ENCODE measurements around the gene MAGI1. TPM values are rescaled to one million over a fixed set of nuclear protein-coding genes. Genes with fewer than 3 reads are reported as not detected.
"Not testable (repeated sequence)": the region's sequence is repeated elsewhere in the genome, so short reads cannot be mapped to it uniquely, and the experiment has no call there.

MAGI1 gene
- total RNA-seq, 1 donor from 2014 or later = 0.49 TPM

- intact Hi-C loops (cut with micrococcal nuclease) = no loop called here
Measured at GRCh38 chr3:65758438-65758837, 280.3 kb downstream of the MAGI1 start.

- intact Hi-C loops (cut with micrococcal nuclease) = no loop called here
Measured at GRCh38 chr3:65752636-65753035, 286.1 kb downstream of the MAGI1 start.

- intact Hi-C loops (cut with micrococcal nuclease) = no loop called here
Measured at GRCh38 chr3:65751123-65751700, 287.5 kb downstream of the MAGI1 start.

GRCh38 chr3:65749066-65749465 lies 289.7 kb downstream of the MAGI1 start:
- intact Hi-C loops (cut with micrococcal nuclease) = no loop called here

GRCh38 chr3:65748326-65748725 lies 290.4 kb downstream of the MAGI1 start:
- intact Hi-C loops (cut with micrococcal nuclease) = no loop called here

- intact Hi-C loops (cut with micrococcal nuclease) = no loop called here
Measured at GRCh38 chr3:65746848-65747247, 291.9 kb downstream of the MAGI1 start.

GRCh38 chr3:65745306-65745705 lies 293.4 kb downstream of the MAGI1 start:
- intact Hi-C loops (cut with micrococcal nuclease) = no loop called here

- intact Hi-C loops (cut with micrococcal nuclease) = no loop called here
Measured at GRCh38 chr3:65742914-65743313, 295.8 kb downstream of the MAGI1 start.

GRCh38 chr3:65741540-65741939 lies 297.2 kb downstream of the MAGI1 start:
- intact Hi-C loops (cut with micrococcal nuclease) = no loop called here

GRCh38 chr3:65739901-65740541 lies 298.7 kb downstream of the MAGI1 start:
- intact Hi-C loops (cut with micrococcal nuclease) = no loop called here

- intact Hi-C loops (cut with micrococcal nuclease) = no loop called here
Measured at GRCh38 chr3:65734792-65735191, 303.9 kb downstream of the MAGI1 start.

GRCh38 chr3:65734382-65734781 lies 304.3 kb downstream of the MAGI1 start:
- intact Hi-C loops (cut with micrococcal nuclease) = no loop called here

GRCh38 chr3:65733459-65733858 lies 305.3 kb downstream of the MAGI1 start:
- intact Hi-C loops (cut with micrococcal nuclease) = no loop called here

- intact Hi-C loops (cut with micrococcal nuclease) = loop anchor here (1.0 kb wide), 2 partner anchors 390 to 1199 kb away; no protein-coding TSS in a partner anchor
Measured at GRCh38 chr3:65732051-65732935, 306.4 kb downstream of the MAGI1 start.

- intact Hi-C loops (cut with micrococcal nuclease) = no loop called here
Measured at GRCh38 chr3:65730449-65730848, 308.3 kb downstream of the MAGI1 start.

GRCh38 chr3:65729973-65730372 lies 308.7 kb downstream of the MAGI1 start:
- intact Hi-C loops (cut with micrococcal nuclease) = no loop called here

GRCh38 chr3:65729555-65729954 lies 309.2 kb downstream of the MAGI1 start:
- intact Hi-C loops (cut with micrococcal nuclease) = no loop called here

- intact Hi-C loops (cut with micrococcal nuclease) = no loop called here
Measured at GRCh38 chr3:65728138-65728537, 310.6 kb downstream of the MAGI1 start.

GRCh38 chr3:65723985-65724384 lies 314.7 kb downstream of the MAGI1 start:
- intact Hi-C loops (cut with micrococcal nuclease) = no loop called here

- intact Hi-C loops (cut with micrococcal nuclease) = no loop called here
Measured at GRCh38 chr3:65723011-65723410, 315.7 kb downstream of the MAGI1 start.

GRCh38 chr3:65720989-65721737 lies 317.6 kb downstream of the MAGI1 start:
- intact Hi-C loops (cut with micrococcal nuclease) = no loop called here

GRCh38 chr3:65719639-65720038 lies 319.1 kb downstream of the MAGI1 start:
- intact Hi-C loops (cut with micrococcal nuclease) = not testable (repeated sequence)
